ENCODE measurements around the gene KIF5C. TPM values are rescaled to one million over a fixed set of nuclear protein-coding genes. Genes with fewer than 3 reads are reported as not detected.

Gene KIF5C
- total and polyA plus RNA-seq, 2 donors: 0.19 to 1.4 TPM

DNA sequence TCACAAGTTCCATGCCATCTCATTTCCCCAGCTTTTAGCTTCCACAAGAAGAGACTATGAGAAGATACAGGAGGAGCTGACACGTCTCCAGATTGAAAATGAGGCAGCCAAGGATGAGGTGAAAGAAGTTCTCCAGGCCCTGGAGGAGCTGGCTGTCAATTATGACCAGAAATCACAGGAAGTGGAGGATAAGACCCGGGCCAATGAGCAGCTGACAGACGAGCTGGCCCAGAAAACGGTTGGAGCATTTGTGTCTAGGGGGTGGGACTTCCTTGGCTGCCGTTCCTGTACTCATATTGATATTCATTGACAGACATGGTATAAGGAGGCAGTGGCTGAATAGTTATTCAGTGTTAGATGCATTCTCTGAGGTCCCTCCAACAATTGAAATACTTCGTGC is 106.3 kb downstream of the KIF5C start:
- no peaks in the 10 kb centered on the region for H3K9me3 ChIP-seq (ENCODE audit: control insufficient read depth in 2 of 2, insufficient read depth in 1 of 2, low read length in 1 of 2)
- no peaks in the 10 kb centered on the region for H3K36me3 ChIP-seq (ENCODE audit: control insufficient read depth in 2 of 2, insufficient read depth in 2 of 2, low read length in 1 of 2)
- H3K4me3 ChIP-seq (ENCODE audit: low read length in 2 of 2): no peak overlapping the region
- H3K27ac ChIP-seq (ENCODE audit: low read depth in 1 of 2, low read length in 1 of 2): no peak overlapping the region
- no peaks in the 10 kb centered on the region for H3K4me1 ChIP-seq (ENCODE audit: control insufficient read depth in 2 of 2, insufficient read depth in 2 of 2, low read length in 2 of 2)
- no peak for DNase-seq (ENCODE audit: low read depth in 6 of 9, low spot score in 9 of 9)
- no peaks in the 10 kb centered on the region for H3K27me3 ChIP-seq (ENCODE audit: control insufficient read depth in 2 of 2, insufficient read depth in 1 of 2, low read length in 1 of 2)
- WGBS: 95% methylated on average over 6 of the region's 6 CpGs

DNA sequence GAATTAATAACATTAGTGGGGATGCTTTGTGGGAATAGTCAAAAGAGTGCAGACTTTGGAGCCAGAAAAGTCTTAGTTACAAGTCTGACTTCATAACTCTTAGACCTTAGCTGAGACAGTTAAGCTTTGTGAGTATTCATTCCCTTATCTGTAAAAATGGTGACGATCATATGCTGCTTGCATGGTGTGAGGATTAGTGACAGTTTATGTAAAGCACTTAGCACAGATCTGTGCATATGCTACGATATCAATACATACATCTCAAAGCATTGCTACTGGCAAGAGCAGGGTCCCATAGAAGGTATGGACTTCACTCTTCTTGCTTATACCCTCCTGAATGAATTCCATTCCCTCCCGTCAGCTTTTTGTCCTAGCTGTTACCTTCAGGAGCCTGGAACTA is 106.8 kb downstream of the KIF5C start:
- 96% methylated on average over 3 of the region's 3 CpGs for WGBS

DNA sequence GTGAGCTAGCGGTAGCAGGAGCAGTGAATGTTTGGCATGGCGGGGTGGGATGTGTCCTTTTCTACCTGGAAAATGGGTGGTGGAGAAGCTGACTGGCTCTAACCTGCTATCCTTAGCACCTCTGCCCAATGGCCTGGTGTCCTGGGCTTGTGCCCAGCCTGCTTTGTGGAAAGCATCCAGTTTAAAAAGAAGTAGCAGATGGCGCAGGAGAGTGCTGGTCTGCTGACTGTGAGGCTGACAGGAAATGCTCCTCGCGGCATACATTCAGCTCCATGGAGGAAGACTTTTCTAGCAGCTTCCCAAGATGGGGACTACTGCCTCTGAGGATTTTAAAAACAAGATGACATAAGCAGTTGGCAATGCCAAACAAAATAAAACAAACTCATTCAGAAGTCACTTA is 107.3 kb downstream of the KIF5C start:
- H3K36me3 ChIP-seq (ENCODE audit: control insufficient read depth in 2 of 2, insufficient read depth in 2 of 2, low read length in 1 of 2): no peaks in the 10 kb centered on the region
- H3K27me3 ChIP-seq (ENCODE audit: control insufficient read depth in 2 of 2, insufficient read depth in 1 of 2, low read length in 1 of 2): no peaks in the 10 kb centered on the region
- H3K9me3 ChIP-seq (ENCODE audit: control insufficient read depth in 2 of 2, insufficient read depth in 1 of 2, low read length in 1 of 2): no peaks in the 10 kb centered on the region
- H3K4me1 ChIP-seq (ENCODE audit: control insufficient read depth in 2 of 2, insufficient read depth in 2 of 2, low read length in 2 of 2): no peaks in the 10 kb centered on the region
- DNase-seq (ENCODE audit: low read depth in 6 of 9, low spot score in 9 of 9): no peak
- H3K4me3 ChIP-seq (ENCODE audit: low read length in 2 of 2): no peak overlapping the region
- no peak overlapping the region for H3K27ac ChIP-seq (ENCODE audit: low read depth in 1 of 2, low read length in 1 of 2)
- WGBS: 98% methylated on average over 5 of the region's 5 CpGs

More for the DNA sequence above, 106.8 kb downstream of the KIF5C start:
- no peaks in the 10 kb centered on the region for H3K27me3 ChIP-seq (ENCODE audit: control insufficient read depth in 2 of 2, insufficient read depth in 1 of 2, low read length in 1 of 2)
- no peaks in the 10 kb centered on the region for H3K4me1 ChIP-seq (ENCODE audit: control insufficient read depth in 2 of 2, insufficient read depth in 2 of 2, low read length in 2 of 2)
- no peaks in the 10 kb centered on the region for H3K9me3 ChIP-seq (ENCODE audit: control insufficient read depth in 2 of 2, insufficient read depth in 1 of 2, low read length in 1 of 2)
- H3K36me3 ChIP-seq (ENCODE audit: control insufficient read depth in 2 of 2, insufficient read depth in 2 of 2, low read length in 1 of 2): no peaks in the 10 kb centered on the region
- no peak overlapping the region for H3K4me3 ChIP-seq (ENCODE audit: low read length in 2 of 2)
- no peak overlapping the region for H3K27ac ChIP-seq (ENCODE audit: low read depth in 1 of 2, low read length in 1 of 2)
- DNase-seq (ENCODE audit: low read depth in 6 of 9, low spot score in 9 of 9): no peak

DNA sequence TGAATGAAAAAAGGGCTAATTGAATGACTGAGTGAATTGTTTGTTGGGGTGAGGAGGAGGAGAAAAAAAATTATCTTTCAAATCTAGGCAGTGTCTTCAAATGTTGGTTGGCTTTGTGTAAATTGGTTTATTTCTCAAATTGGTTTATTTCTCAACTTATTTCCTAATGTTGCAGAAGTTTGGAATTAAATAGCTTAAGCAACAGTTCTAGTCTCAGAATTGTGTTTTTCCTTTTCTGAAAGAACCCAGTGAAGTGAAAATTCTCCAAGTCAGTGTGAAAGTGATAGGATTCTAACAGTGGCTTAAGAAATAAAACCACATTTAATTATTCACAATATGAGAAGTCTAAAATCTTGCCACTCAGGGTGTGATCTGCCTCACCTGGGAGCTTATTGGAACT is 108.9 kb downstream of the KIF5C start:
- no peak for DNase-seq (ENCODE audit: low read depth in 6 of 9, low spot score in 9 of 9)
- Histone ChIP-seq H3K4me3 (ENCODE audit: low read length in 2 of 2) (no peak overlapping the region), H3K9me3 (ENCODE audit: control insufficient read depth in 2 of 2, insufficient read depth in 1 of 2, low read length in 1 of 2) (no peaks in the 10 kb centered on the region), H3K36me3 (ENCODE audit: control insufficient read depth in 2 of 2, insufficient read depth in 2 of 2, low read length in 1 of 2) (no peaks in the 10 kb centered on the region), H3K27me3 (ENCODE audit: control insufficient read depth in 2 of 2, insufficient read depth in 1 of 2, low read length in 1 of 2) (no peaks in the 10 kb centered on the region), H3K4me1 (ENCODE audit: control insufficient read depth in 2 of 2, insufficient read depth in 2 of 2, low read length in 2 of 2) (no peaks in the 10 kb centered on the region), H3K27ac (ENCODE audit: low read depth in 1 of 2, low read length in 1 of 2) (no peak overlapping the region)

DNA sequence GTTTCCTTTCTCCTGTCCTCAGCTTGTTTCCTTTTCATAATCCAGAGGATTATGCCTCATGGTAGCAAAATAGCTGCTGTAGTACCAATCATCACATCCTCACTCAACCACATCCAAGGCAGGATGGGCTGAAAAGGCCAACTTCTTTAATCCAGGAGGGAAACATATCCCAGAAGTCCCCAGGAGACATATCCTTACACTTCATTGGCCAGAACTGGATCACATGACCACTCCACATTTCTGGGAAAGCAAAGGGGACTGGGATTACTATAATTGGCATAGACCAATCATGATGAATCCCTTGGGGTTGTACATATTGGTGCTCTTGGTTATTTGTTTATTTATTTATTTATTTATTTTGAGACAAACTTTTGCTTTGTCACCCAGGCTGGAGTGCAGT is 109.4 kb downstream of the KIF5C start:
- Histone ChIP-seq H3K27ac (ENCODE audit: low read depth in 1 of 2, low read length in 1 of 2) (no peak overlapping the region), H3K4me3 (ENCODE audit: low read length in 2 of 2) (no peak overlapping the region), H3K27me3 (ENCODE audit: control insufficient read depth in 2 of 2, insufficient read depth in 1 of 2, low read length in 1 of 2) (no peaks in the 10 kb centered on the region), H3K4me1 (ENCODE audit: control insufficient read depth in 2 of 2, insufficient read depth in 2 of 2, low read length in 2 of 2) (no peaks in the 10 kb centered on the region), H3K36me3 (ENCODE audit: control insufficient read depth in 2 of 2, insufficient read depth in 2 of 2, low read length in 1 of 2) (no peaks in the 10 kb centered on the region), H3K9me3 (ENCODE audit: control insufficient read depth in 2 of 2, insufficient read depth in 1 of 2, low read length in 1 of 2) (no peaks in the 10 kb centered on the region)
- no peak for DNase-seq (ENCODE audit: low read depth in 6 of 9, low spot score in 9 of 9)

DNA sequence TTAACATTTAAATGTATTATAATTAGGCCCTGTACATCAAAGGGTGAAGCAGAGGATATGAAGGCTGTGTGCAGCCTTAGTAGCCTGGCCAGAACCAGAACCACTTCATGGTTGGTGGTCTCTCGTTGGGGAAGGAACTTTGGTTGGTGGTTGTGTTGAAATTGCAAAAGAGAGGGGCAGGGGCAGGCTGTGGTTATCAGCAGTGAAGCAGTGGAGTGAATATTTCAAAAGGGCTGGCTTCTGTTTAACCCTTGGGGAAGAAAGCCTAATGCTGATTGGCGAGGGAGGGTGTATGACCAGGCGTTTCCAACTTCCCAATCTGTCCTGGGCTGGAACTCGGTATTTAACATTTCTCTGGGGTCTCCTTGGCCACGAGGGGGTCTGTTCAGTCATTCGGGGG is 112.3 kb downstream of the KIF5C start:
- 90% methylated on average over 6 of the region's 6 CpGs for WGBS
- no peak overlapping the region for H3K4me3 ChIP-seq (ENCODE audit: low read length in 2 of 2)
- no peak for DNase-seq (ENCODE audit: low read depth in 6 of 9, low spot score in 9 of 9)
- no peaks in the 10 kb centered on the region for H3K36me3 ChIP-seq (ENCODE audit: control insufficient read depth in 2 of 2, insufficient read depth in 2 of 2, low read length in 1 of 2)
- H3K27me3 ChIP-seq (ENCODE audit: control insufficient read depth in 2 of 2, insufficient read depth in 1 of 2, low read length in 1 of 2): no peaks in the 10 kb centered on the region
- H3K9me3 ChIP-seq (ENCODE audit: control insufficient read depth in 2 of 2, insufficient read depth in 1 of 2, low read length in 1 of 2): no peaks in the 10 kb centered on the region
- no peaks in the 10 kb centered on the region for H3K4me1 ChIP-seq (ENCODE audit: control insufficient read depth in 2 of 2, insufficient read depth in 2 of 2, low read length in 2 of 2)
- H3K27ac ChIP-seq (ENCODE audit: low read depth in 1 of 2, low read length in 1 of 2): no peak overlapping the region

DNA sequence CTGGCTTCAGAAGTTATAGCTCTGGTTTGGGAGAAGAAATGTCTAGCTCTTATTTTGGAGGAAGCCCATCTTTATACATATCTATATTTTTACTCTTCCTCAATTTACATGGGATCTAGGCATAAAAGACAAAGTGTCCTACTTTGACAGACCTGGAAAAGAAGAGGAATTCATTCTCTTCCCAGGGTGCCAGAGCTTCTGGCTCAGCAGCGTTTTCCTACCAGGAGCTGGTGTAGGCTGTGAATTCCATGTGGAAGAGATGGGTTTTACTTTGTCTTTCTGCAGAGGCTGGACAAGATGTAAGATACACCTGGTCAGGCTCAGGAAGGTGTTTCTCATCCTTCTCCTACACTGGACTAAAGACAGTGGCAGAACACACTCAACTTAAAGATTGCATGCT is 113.3 kb downstream of the KIF5C start:
- H3K4me3 ChIP-seq (ENCODE audit: low read length in 2 of 2): no peak overlapping the region
- no peak for DNase-seq (ENCODE audit: low read depth in 6 of 9, low spot score in 9 of 9)
- WGBS: 94% methylated on average over 1 of the region's 1 CpG

DNA sequence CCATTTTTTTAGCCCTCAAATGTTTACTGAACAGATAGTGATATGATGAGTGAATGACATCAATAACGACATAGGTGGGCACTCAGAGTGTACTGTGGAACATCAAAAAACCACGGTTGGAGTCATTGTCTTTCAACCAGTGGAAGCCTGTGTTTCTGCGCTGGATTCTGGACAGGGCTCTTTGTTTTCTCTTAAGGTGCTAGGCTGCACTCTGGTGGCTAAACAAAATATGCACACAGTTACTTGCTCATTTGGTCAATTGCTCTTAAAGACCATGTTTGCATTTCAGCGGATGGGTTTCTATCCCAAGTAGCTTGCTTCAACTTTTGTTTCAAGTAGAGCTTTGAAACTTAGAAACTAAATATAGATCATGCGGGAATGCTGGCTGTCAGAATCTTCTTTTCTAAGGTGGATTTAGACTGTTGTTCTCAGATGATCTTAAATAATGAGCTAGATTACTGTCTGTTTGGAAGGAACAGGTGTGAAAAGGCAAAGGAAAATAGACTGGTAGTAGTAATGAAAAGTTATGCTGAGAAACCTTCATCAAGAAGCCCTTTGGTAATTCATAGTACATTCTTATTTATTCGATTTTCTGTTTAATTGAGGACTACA is 115.0 kb downstream of the KIF5C start:
- 47% methylated on average over 6 of the region's 6 CpGs for WGBS
- no peaks in the 10 kb centered on the region for H3K9me3 ChIP-seq (ENCODE audit: control insufficient read depth in 2 of 2, insufficient read depth in 1 of 2, low read length in 1 of 2)
- H3K36me3 ChIP-seq (ENCODE audit: control insufficient read depth in 2 of 2, insufficient read depth in 2 of 2, low read length in 1 of 2): no peaks in the 10 kb centered on the region
- H3K4me3 ChIP-seq (ENCODE audit: low read length in 2 of 2): no peak overlapping the region
- no peak overlapping the region for H3K27ac ChIP-seq (ENCODE audit: low read depth in 1 of 2, low read length in 1 of 2)
- no peaks in the 10 kb centered on the region for H3K27me3 ChIP-seq (ENCODE audit: control insufficient read depth in 2 of 2, insufficient read depth in 1 of 2, low read length in 1 of 2)
- no peaks in the 10 kb centered on the region for H3K4me1 ChIP-seq (ENCODE audit: control insufficient read depth in 2 of 2, insufficient read depth in 2 of 2, low read length in 2 of 2)
- DNase-seq (ENCODE audit: low read depth in 6 of 9, low spot score in 9 of 9): peak; percentile 16 to 74 (median 38)

More for the DNA sequence above, 113.3 kb downstream of the KIF5C start:
- Histone ChIP-seq H3K27ac (ENCODE audit: low read depth in 1 of 2, low read length in 1 of 2) (no peak overlapping the region), H3K36me3 (ENCODE audit: control insufficient read depth in 2 of 2, insufficient read depth in 2 of 2, low read length in 1 of 2) (no peaks in the 10 kb centered on the region), H3K9me3 (ENCODE audit: control insufficient read depth in 2 of 2, insufficient read depth in 1 of 2, low read length in 1 of 2) (no peaks in the 10 kb centered on the region), H3K4me1 (ENCODE audit: control insufficient read depth in 2 of 2, insufficient read depth in 2 of 2, low read length in 2 of 2) (no peaks in the 10 kb centered on the region), H3K27me3 (ENCODE audit: control insufficient read depth in 2 of 2, insufficient read depth in 1 of 2, low read length in 1 of 2) (no peaks in the 10 kb centered on the region)

DNA sequence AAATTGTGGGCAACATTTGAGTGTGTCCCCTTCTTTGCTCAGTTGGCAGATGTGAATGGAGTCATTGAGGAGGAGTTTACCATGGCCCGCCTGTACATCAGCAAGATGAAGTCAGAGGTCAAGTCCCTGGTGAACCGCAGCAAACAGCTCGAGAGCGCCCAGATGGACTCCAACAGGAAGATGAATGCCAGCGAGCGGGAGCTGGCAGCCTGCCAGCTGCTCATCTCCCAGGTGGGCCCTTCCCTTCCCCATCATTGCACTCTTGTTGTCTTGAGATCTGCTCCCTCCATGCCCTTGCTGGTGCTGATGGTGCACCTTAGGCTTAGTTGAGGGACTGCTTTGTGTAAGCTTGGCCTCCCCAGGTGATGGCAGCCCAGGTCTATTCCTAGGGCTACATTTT is 115.9 kb downstream of the KIF5C start:
- H3K27ac ChIP-seq (ENCODE audit: low read depth in 1 of 2, low read length in 1 of 2): no peak overlapping the region
- no peak overlapping the region for H3K4me3 ChIP-seq (ENCODE audit: low read length in 2 of 2)
- WGBS: 83% methylated on average over 6 of the region's 6 CpGs
- no peaks in the 10 kb centered on the region for H3K36me3 ChIP-seq (ENCODE audit: control insufficient read depth in 2 of 2, insufficient read depth in 2 of 2, low read length in 1 of 2)
- H3K27me3 ChIP-seq (ENCODE audit: control insufficient read depth in 2 of 2, insufficient read depth in 1 of 2, low read length in 1 of 2): no peaks in the 10 kb centered on the region
- no peaks in the 10 kb centered on the region for H3K4me1 ChIP-seq (ENCODE audit: control insufficient read depth in 2 of 2, insufficient read depth in 2 of 2, low read length in 2 of 2)
- DNase-seq (ENCODE audit: low read depth in 6 of 9, low spot score in 9 of 9): no peak
- H3K9me3 ChIP-seq (ENCODE audit: control insufficient read depth in 2 of 2, insufficient read depth in 1 of 2, low read length in 1 of 2): no peaks in the 10 kb centered on the region

DNA sequence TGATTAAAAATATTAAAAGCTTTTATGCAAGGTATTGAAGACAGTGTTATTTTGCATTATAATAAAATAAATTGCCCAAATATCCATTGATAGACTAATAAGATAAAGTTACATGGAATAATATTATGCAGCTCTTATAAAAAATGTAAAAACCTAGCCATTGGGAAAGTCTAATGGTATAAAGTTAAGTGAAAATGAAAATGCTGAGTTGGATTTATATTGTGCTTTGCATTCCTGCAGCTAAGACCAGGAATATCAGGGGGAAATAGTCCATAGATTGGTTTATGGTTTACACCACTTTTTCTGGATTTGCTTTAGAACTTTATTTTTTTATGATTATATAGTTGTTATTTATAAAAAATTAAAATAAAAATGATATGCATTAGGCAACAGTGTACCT is 117.4 kb downstream of the KIF5C start:
- H3K9me3 ChIP-seq (ENCODE audit: control insufficient read depth in 2 of 2, insufficient read depth in 1 of 2, low read length in 1 of 2): no peaks in the 10 kb centered on the region
- H3K27ac ChIP-seq (ENCODE audit: low read depth in 1 of 2, low read length in 1 of 2): no peak overlapping the region
- H3K4me3 ChIP-seq (ENCODE audit: low read length in 2 of 2): no peak overlapping the region
- DNase-seq (ENCODE audit: low read depth in 6 of 9, low spot score in 9 of 9): no peak
- H3K4me1 ChIP-seq (ENCODE audit: control insufficient read depth in 2 of 2, insufficient read depth in 2 of 2, low read length in 2 of 2): no peaks in the 10 kb centered on the region
- no peaks in the 10 kb centered on the region for H3K36me3 ChIP-seq (ENCODE audit: control insufficient read depth in 2 of 2, insufficient read depth in 2 of 2, low read length in 1 of 2)
- no peaks in the 10 kb centered on the region for H3K27me3 ChIP-seq (ENCODE audit: control insufficient read depth in 2 of 2, insufficient read depth in 1 of 2, low read length in 1 of 2)
